ENCODE data around the gene SH2D3A. TPM values are rescaled to one million over a fixed set of nuclear protein-coding genes. Genes with fewer than 3 reads are reported as not detected.
A peak's percentile ranks its signal among the peaks of the same experiment; 100 is the strongest.
"Not testable (repeated sequence)": the region's sequence is repeated elsewhere in the genome, so short reads cannot be mapped to it uniquely, and the experiment has no call there.

Gene SH2D3A
- total RNA-seq, 1 experiment from 2014 or later: 75.7 TPM

DNA sequence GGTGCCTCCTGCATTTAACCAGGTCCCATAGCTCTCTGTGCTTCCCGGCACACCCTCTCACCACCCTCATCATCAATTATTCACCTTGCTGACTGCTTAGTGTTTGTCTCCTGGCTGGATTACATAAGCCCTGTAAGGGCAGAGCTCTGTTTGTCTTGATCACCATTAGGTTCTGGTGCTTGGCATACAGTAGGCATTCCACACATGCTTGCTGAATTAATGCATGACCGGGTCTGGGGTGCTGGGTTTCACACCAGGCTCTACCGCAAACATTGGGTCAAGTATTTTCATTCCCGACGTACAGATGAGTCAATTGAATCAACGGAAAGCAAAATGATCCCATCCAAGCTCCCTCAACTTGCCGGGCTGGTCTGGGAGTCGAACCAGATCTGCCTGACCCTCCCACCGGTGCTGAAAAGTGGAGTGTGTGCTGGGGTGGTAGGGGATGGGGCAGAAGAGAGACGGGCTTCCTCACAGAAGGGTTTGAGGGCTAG lies 33.8 kb upstream of the SH2D3A start (continued):
- TF ChIP-seq SIN3A (IDR thresholded peaks at IDR 0.05; ENCODE audit: low read depth) (peak; percentile 36; the same call in 1 of the 2 replicates), SP1 (IDR thresholded peaks at IDR 0.05; ENCODE audit: low read depth) (peak; percentile 62), RAD21 (IDR thresholded peaks at IDR 0.05; ENCODE audit: low read depth) (0 out of 2 replicates have a peak, but pooled peaks have one; percentile 14), CEBPB (IDR thresholded peaks at IDR 0.05; ENCODE audit: low read depth) (peak; percentile 38; the same call in 1 of the 2 replicates), FOSL1 (IDR thresholded peaks at IDR 0.05; ENCODE audit: low read depth) (0 out of 2 replicates have a peak, but pooled peaks have one; percentile 23), YY1 (IDR thresholded peaks at IDR 0.05; ENCODE audit: extremely low read depth, insufficient replicate concordance, low read depth, low read length) (no peak), EZH2phosphoT487 (IDR thresholded peaks at IDR 0.05; ENCODE audit: borderline replicate concordance) (no peak)

DNA sequence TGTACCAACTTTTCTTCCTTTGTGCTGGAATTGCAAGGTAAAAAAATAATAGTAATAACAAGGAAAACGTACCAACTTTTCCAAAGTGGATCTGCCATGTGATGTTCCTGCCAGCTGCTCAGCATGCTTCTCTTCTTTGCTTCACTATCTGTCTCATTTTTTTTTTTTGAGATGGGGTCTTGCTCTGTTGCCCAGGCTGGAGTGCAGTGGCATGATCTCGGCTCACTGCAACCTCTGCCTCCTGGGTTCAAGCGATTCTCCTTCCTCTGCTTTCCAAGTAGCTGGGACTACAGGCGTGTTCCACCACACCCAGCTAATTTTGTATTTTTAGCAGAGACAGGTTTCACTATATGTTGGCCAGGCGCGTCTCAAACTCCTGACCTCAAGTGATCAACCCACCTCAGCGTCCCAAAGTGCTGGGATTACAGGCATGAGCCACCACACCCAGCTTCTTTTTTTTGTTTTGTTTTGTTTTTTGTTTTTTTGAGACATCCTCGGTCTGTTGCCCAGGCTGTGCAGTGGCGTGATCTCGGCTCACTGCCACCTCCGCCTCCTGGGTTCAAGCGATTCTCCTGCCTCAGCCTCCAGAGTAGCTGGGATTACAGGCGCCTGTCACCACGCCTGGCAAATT lies 33.0 kb upstream of the SH2D3A start:
- not testable (repeated sequence) for H3K9me3 ChIP-seq (ENCODE audit: control insufficient read depth in 1 of 2, insufficient read depth in 1 of 2, low read depth in 1 of 2, low read length in 2 of 2); H3K27me3 ChIP-seq (ENCODE audit: insufficient read depth, low read length); H2AFZ ChIP-seq (ENCODE audit: low read depth, low read length, poor library complexity, severe bottlenecking); DNase-seq (ENCODE audit: low read depth, low spot score); ATAC-seq; H3K36me3 ChIP-seq (ENCODE audit: control insufficient read depth in 1 of 2, insufficient read depth in 2 of 2, low read length in 2 of 2); H3K9me2 ChIP-seq (ENCODE audit: insufficient read depth); H4K20me1 ChIP-seq (ENCODE audit: insufficient read depth); H3K79me2 ChIP-seq (ENCODE audit: insufficient read depth, low read length); BruUV-seq (replicated peaks)
- ChIA-PET POLR2A (interaction anchor here (0.5 to 1.4 kb wide), 4 partner anchors 17 to 603 kb away, joined by 3 to 5 read pairs (median 4); no protein-coding TSS in a partner anchor), RAD21 (ENCODE audit: low non-redundant PET in 1 of 2, low total read pairs in 2 of 2, uncharacterized antibody in 2 of 2, unreplicated experiment in 2 of 2) (interaction anchor here (0.6 to 1.4 kb wide), 3 partner anchors 63 to 96 kb away, joined by 4 to 5 read pairs (median 4); no protein-coding TSS in a partner anchor), CTCF (interaction anchor here (1.3 kb wide), 1 partner anchor 32 kb away, joined by 3 read pairs; no protein-coding TSS in a partner anchor)
- peak overlapping the region; percentile 95 for H3K27ac ChIP-seq (ENCODE audit: low read depth, low read length)
- intact Hi-C loops (cut with micrococcal nuclease): loop anchor here (2.0 kb wide), 1 partner anchor 33 kb away; the partner anchor contains the start of gene SH2D3A
- peak overlapping the region in 1 of 2 experiments; percentile 79; a peak in 2 of 4 replicates for H3K4me3 ChIP-seq (replicated peaks in 1 of 2; ENCODE audit: low read depth in 1 of 2, low read length in 2 of 2)
- peak overlapping the region; percentile 89 for H3K9ac ChIP-seq (ENCODE audit: low read length)
- H3K4me2 ChIP-seq (ENCODE audit: low read length): peak overlapping the region; percentile 98
- peaks cover 13 to 29% of the 10 kb centered on the region in 2 experiments for H3K4me1 ChIP-seq (ENCODE audit: control insufficient read depth in 1 of 2, insufficient read depth in 2 of 2, low read length in 2 of 2)

Data from HCT116 (cell line).